K562 (cell line): ENCODE measurements around the gene THADA. TPM values are rescaled to one million over a fixed set of nuclear protein-coding genes. Genes with fewer than 3 reads are reported as not detected.

ENCODE experiments used
- ATAC-seq: fragments of 200-7000 bp; cut with Tn5 transposase; 3 replicates; pipeline ENCODE4 v1.9.1; 2020; ENCODE audit warnings: moderate library complexity
- BruUV-seq: library from RNA; stranded (reverse); fragments of 400-500 nt; replicated peaks from 2 replicates; lab custom pipeline; 2021; lab: Mats Ljungman, UMichigan
- CTCF ChIA-PET: fragments of 300-600 bp; formaldehyde crosslinking; extraction: SDS; loops from one replicate; lab custom pipeline; 2021; ENCODE audit warnings: low intra/inter-chr PET ratio; lab: Yijun Ruan, JAX
- POLR2A ChIA-PET: fragments of 300-600, 350-650 bp; sonication (Branson Sonifier 250); formaldehyde crosslinking; extraction: SDS; loops from one replicate; lab custom pipeline; 2021; ENCODE audit warnings: antibody characterized with exemption, inconsistent platforms; lab: Yijun Ruan, JAX
- DNase-seq, 4 experiments: peaks; one replicate each; pipeline versions ENCODE4 v3.0.0 to v3.0.0-alpha.2; 2011 to 2018; ENCODE audit warnings: low spot score in 3 of 4, mixed read lengths in 3 of 4; ENCODE audit errors: extremely low read depth in 1 of 4
- FAIRE-seq: peaks from 2 replicates; lab custom pipeline; 2011; peaks lifted over from hg19 to GRCh38; lab: Jason Lieb, UNC
- H2AFZ ChIP-seq: 2 replicates; pipeline ENCODE4 v1.6.0; 2011; ENCODE audit warnings: low read depth, low read length, control low read depth, inconsistent platforms
- H3K27ac ChIP-seq: fragments of 200-600 bp; 3 replicates; pipeline ENCODE4 v1.8.0; 2011; ENCODE audit warnings: low read depth, mild to moderate bottlenecking, control low read depth, inconsistent platforms, low read length, moderate library complexity, mixed read lengths; ENCODE audit errors: extremely low read depth
- H3K27me3 ChIP-seq, 2 experiments: fragments of 300-600 bp in 1 of 2; 2 replicates in 1 of 2; 3 replicates in 1 of 2; pipeline versions ENCODE4 v1.6.0 to v1.8.0; 2011; ENCODE audit warnings: inconsistent platforms in 2 of 2, low read length in 2 of 2, mild to moderate bottlenecking in 1 of 2, mixed read lengths in 1 of 2, moderate library complexity in 1 of 2; ENCODE audit not compliant: control insufficient read depth in 2 of 2, insufficient read depth in 2 of 2
- H3K36me3 ChIP-seq: fragments of 300-600 bp; 3 replicates; pipeline ENCODE4 v1.8.0; 2011; ENCODE audit warnings: mild to moderate bottlenecking, low read length, inconsistent platforms; ENCODE audit not compliant: control insufficient read depth, insufficient read depth
- H3K4me1 ChIP-seq, 2 experiments: fragments of 200-600 bp in 1 of 2; replicated peaks in 1 of 2; 2 replicates in 1 of 2; 3 replicates in 1 of 2; pipeline versions ENCODE4 v1.5.1 to v1.8.0; 2011; ENCODE audit warnings: inconsistent platforms in 2 of 2, low read length in 2 of 2, mild to moderate bottlenecking in 1 of 2, mixed read lengths in 1 of 2, moderate library complexity in 1 of 2; ENCODE audit not compliant: control insufficient read depth in 2 of 2, insufficient read depth in 2 of 2
- H3K4me2 ChIP-seq: 2 replicates; pipeline ENCODE4 v1.6.1; 2011; ENCODE audit warnings: low read length, control low read depth, inconsistent platforms, mixed read lengths; ENCODE audit not compliant: insufficient read depth
- H3K4me3 ChIP-seq: fragments of 200-600 bp; sonication (generic), shearing (Covaris generic); 2 replicates; pipeline ENCODE4 v1.5.1; 2016; ENCODE audit warnings: control low read depth, inconsistent platforms
- H3K79me2 ChIP-seq: fragments of 200-600 bp; 3 replicates; pipeline ENCODE4 v1.8.0; 2011; ENCODE audit warnings: low read length, inconsistent platforms; ENCODE audit not compliant: control insufficient read depth, insufficient read depth
- H3K9ac ChIP-seq, 2 experiments: 2 replicates each; pipeline versions ENCODE4 v1.6.0 to v1.6.1; 2011; ENCODE audit warnings: low read depth in 2 of 2, low read length in 2 of 2, control low read depth in 1 of 2, inconsistent platforms in 1 of 2, mild to moderate bottlenecking in 1 of 2, mixed read lengths in 1 of 2; ENCODE audit not compliant: insufficient read depth in 1 of 2
- H3K9me1 ChIP-seq: one replicate; pipeline ENCODE4 v1.6.0; 2011; ENCODE audit warnings: inconsistent platforms, mild to moderate bottlenecking, low read length, moderate library complexity; ENCODE audit not compliant: control insufficient read depth, insufficient read depth
- H3K9me3 ChIP-seq: replicated peaks from 2 replicates; pipeline ENCODE4 v1.5.1; 2011; ENCODE audit warnings: low read depth, low read length, inconsistent platforms; ENCODE audit not compliant: control insufficient read depth, insufficient read depth
- H4K20me1 ChIP-seq: replicated peaks from 2 replicates; pipeline ENCODE4 v1.6.1; 2011; ENCODE audit warnings: low read length, inconsistent platforms, mixed read lengths; ENCODE audit not compliant: control insufficient read depth, insufficient read depth
- AFF4 ChIP-seq: sonication (generic); formaldehyde crosslinking; IDR thresholded peaks from 2 replicates; pipeline ENCODE4 v1.8.0; 2023; ENCODE audit warnings: mild to moderate bottlenecking, missing genetic modification reagents
- ATF4 ChIP-seq: fragments of 450-650 bp; formaldehyde crosslinking; IDR thresholded peaks from 2 replicates; pipeline ENCODE4 v1.4.0; 2022; ENCODE audit warnings: mild to moderate bottlenecking, moderate library complexity
- BCLAF1 ChIP-seq, 2 experiments: fragments of 450-650 bp in 1 of 2; IDR thresholded peaks; 2 replicates each; pipeline ENCODE4 v1.6.1; 2011 to 2017; ENCODE audit warnings: low read depth in 2 of 2, antibody characterized with exemption in 1 of 2, borderline replicate concordance in 1 of 2, low read length in 1 of 2, mild to moderate bottlenecking in 1 of 2, mixed read lengths in 1 of 2; ENCODE audit not compliant: control insufficient read depth in 1 of 2
- CBX1 ChIP-seq: sonication (generic); IDR thresholded peaks from 2 replicates; pipeline ENCODE4 v1.6.1; 2016; ENCODE audit warnings: antibody characterized with exemption, low read depth, mild to moderate bottlenecking
- CEBPB ChIP-seq: fragments of 450-650 bp; IDR thresholded peaks from 2 replicates; pipeline ENCODE4 v1.6.1; 2016; ENCODE audit warnings: missing genetic modification characterization, missing compliant biosample characterization
- EGR1 ChIP-seq: fragments of 450-650 bp; conservative IDR thresholded peaks from 2 replicates; pipeline ENCODE4 v1.6.1; 2017; ENCODE audit warnings: mild to moderate bottlenecking
- MED1 ChIP-seq: sonication (generic); formaldehyde crosslinking; IDR thresholded peaks from 2 replicates; pipeline ENCODE4 v1.8.1; 2023; ENCODE audit warnings: missing genetic modification reagents, borderline replicate concordance
- PHB ChIP-seq: fragments of 250-450 bp; sonication (Bioruptor Pico); IDR thresholded peaks from 2 replicates; pipeline ENCODE4 v1.5.0; 2021
- RBFOX2 ChIP-seq: fragments of 200-400 bp; formaldehyde crosslinking; IDR thresholded peaks from 2 replicates; pipeline ENCODE4 v1.6.1; 2017; ENCODE audit warnings: low read depth, mild to moderate bottlenecking, low read length, moderate library complexity
- ZBTB33 ChIP-seq: sonication (generic); formaldehyde crosslinking; IDR thresholded peaks from 2 replicates; pipeline ENCODE4 v1.8.1; 2023; ENCODE audit warnings: mild to moderate bottlenecking, missing genetic modification reagents
- WGBS: fragments of 100-300 bp; shearing (Covaris generic); methylation state at CpG from one replicate; pipeline ENCODE4 v1.1.6; 2016; ENCODE audit warnings: low coverage, mixed read lengths; ENCODE audit not compliant: insufficient coverage; ENCODE audit errors: missing lambda C conversion rate; 5-methylcytosine and 5-hydroxymethylcytosine counted together
- in situ Hi-C: fragments of 300-500 bp; cut with MboI; formaldehyde crosslinking; loops from 4 replicates; pipeline ENCODE4 v1.15.0; 2018; ENCODE audit warnings: inconsistent platforms, mixed read lengths
- intact Hi-C: fragments of 100-400 bp; cut with micrococcal nuclease; formaldehyde crosslinking; loops from 2 replicates; pipeline ENCODE4 v1.14.2; 2022
- polyA plus RNA-seq, 8 experiments: library from polyadenylated mRNA; depleted of rRNA in 4 of 8; stranded (reverse) in 5 of 8; unstranded in 3 of 8; fragments of >200 nt; fragmentation: Nextera tagmentation in 2 of 8; fragmentation: Illumina TruSeq in 1 of 8; extraction: Ambion mirVana in 2 of 8; extraction: Trizol in 1 of 8; gene quantifications; 2 replicates each; pipeline versions ENCODE4 v1.2.1 to v1.2.3, GENCODE V29; 2011 to 2014; ENCODE audit warnings: inconsistent platforms in 1 of 8, missing spikeins in 1 of 8
- total RNA-seq, 7 experiments: library from RNA; depleted of rRNA in 6 of 7; stranded (reverse); fragments of >200 nt in 6 of 7; fragmentation: Illumina TruSeq in 2 of 7; extraction: Trizol in 2 of 7; gene quantifications; 2 replicates each; pipeline versions ENCODE4 v1.2.1 to v1.2.3, GENCODE V29; 2011 to 2021; ENCODE audit warnings: low replicate concordance in 1 of 7

The THADA gene
- total and polyA plus RNA-seq, 9 of the 15 experiments (the other 6 are each of a cell fraction or from before 2014, with no cell fraction given) = 17.8 to 34.7 (median 31.9) TPM

- FAIRE-seq = no peak
- TF ChIP-seq PHB (CRISPR knock-in tag) (no peak), MED1 (CRISPR knock-in tag) (0 out of 2 replicates have a peak, but pooled peaks have one; percentile 47), CBX1 (no peak), CEBPB (tag) (peak; percentile 74), ZBTB33 (no peak), BCLAF1 (IDR thresholded peaks at IDR 0.05; ENCODE audit: borderline replicate concordance in 1 of 2, control insufficient read depth in 1 of 2, low read depth in 2 of 2, low read length in 1 of 2) (0 out of 4 replicates have a peak, but pooled peaks of 1 of the 2 experiments have one; percentile 29), ATF4 (CRISPR knock-in tag) (no peak), AFF4 (CRISPR knock-in tag) (0 out of 2 replicates have a peak, but pooled peaks have one; percentile 18), EGR1 (0 out of 2 replicates have a peak, but pooled peaks have one; percentile 21), RBFOX2 (peak; percentile 63)
These were observed 374.6 kb downstream of the THADA start for GRCh38 chr2:43221124-43221762.

More at GRCh38 chr2:43221124-43221762, 374.6 kb downstream of the THADA start:
- no peaks in the 10 kb centered on the region for H3K9me1 ChIP-seq
- ATAC-seq (no peak), DNase-seq (peak in 3 of 4 experiments; percentile 31 to 66 (median 49))
- POLR2A ChIA-PET = interaction anchor here (0.6 to 1.8 kb wide), 25 partner anchors 9 to 387 kb away, joined by 3 to 8 read pairs (median 4); no protein-coding TSS in a partner anchor
- intact Hi-C loops (loop anchor here (2.0 kb wide), 1 partner anchor 42 kb away; no protein-coding TSS in a partner anchor), in situ Hi-C loops (loop anchor here (10.0 kb wide), 1 partner anchor 46 kb away; no protein-coding TSS in a partner anchor)
- peak overlapping the region; percentile 90 for H3K4me2 ChIP-seq
- CTCF ChIA-PET = no interaction called here
- H3K9me3 ChIP-seq = no peaks in the 10 kb centered on the region
- H3K4me1 ChIP-seq = peaks cover 19 to 64% of the 10 kb centered on the region in 2 experiments; a peak in 4 of 5 replicates
- H3K4me3 ChIP-seq = peak overlapping the region; percentile 62
- no peaks in the 10 kb centered on the region; the same call in 1 of the 2 replicates for H4K20me1 ChIP-seq
- BruUV-seq = no TSS peak
- H3K27me3 ChIP-seq = no peaks in the 10 kb centered on the region
- peak overlapping the region; percentile 88 to 92 for H3K9ac ChIP-seq
- 5% methylated on average over 16 of the region's 16 CpGs for WGBS
- peaks cover 29% of the 10 kb centered on the region for H3K36me3 ChIP-seq
- H3K27ac ChIP-seq = peak overlapping the region; percentile 86
- no peak overlapping the region for H2AFZ ChIP-seq
- peaks cover 72% of the 10 kb centered on the region for H3K79me2 ChIP-seq
